Ovary (tissue), 3 donors: ENCODE data around the gene GNAI3.

Experiments
- POLR2A ChIP-seq: fragments of 450-650 bp; IDR thresholded peaks from one replicate; pipeline ENCODE4 v1.6.1; 2017; ENCODE audit warnings: antibody characterized with exemption, mild to moderate bottlenecking, moderate library complexity
- TF ChIP-seq, protein P1 (sequence below), 3 donors: fragments of 450-650 bp in 2 of 3; fragments of 200-600 bp in 1 of 3; IDR thresholded peaks; one replicate each; pipeline versions ENCODE4 v1.5.1 to v1.8.0; 2016 to 2022; ENCODE audit warnings: antibody characterized with exemption in 3 of 3, mild to moderate bottlenecking in 1 of 3
- donor health status: DM: no; HTN: no; CAD: no.

DNA sequence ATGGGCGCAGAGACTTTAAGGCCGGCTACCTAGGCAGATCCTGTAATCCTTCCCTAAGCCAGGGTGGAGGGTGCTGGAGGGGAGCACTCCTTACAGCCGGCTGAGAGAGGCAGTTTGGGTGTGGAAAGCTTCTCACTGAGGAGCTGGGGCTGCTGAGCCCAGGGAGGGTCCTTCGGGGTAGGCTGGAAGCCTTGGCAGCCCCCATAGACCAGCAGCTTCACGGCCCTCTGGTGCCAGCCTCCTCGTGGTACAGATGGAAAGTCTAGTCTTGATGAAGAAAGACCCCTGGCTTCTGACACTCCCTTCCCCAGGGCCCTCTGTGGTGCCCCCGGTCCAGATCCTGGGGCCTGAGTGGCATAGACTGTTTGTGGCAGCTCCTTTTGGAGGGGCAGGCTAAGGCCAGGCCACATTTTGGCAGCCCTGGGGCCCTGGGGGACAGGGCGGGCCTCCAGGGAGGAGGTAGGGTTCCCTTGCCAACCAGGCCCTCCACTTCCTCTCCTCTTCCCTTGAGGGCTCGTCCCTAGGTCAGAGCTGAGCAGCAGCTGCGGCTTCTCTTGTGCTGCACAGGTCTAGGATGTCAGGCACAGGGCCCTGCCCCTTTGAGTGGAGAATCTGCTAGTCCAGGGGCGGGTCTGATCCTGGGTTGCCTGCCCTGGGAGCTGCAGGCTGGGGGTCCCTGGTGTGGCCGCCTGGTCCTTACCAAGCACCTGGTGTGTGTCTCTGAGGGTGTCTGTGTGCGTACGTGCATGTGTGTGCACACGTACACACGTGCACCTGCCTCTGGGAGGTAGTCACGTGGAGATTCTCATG, 76.0 kb downstream of the GNAI3 start:
- TF ChIP-seq, protein P1, sequence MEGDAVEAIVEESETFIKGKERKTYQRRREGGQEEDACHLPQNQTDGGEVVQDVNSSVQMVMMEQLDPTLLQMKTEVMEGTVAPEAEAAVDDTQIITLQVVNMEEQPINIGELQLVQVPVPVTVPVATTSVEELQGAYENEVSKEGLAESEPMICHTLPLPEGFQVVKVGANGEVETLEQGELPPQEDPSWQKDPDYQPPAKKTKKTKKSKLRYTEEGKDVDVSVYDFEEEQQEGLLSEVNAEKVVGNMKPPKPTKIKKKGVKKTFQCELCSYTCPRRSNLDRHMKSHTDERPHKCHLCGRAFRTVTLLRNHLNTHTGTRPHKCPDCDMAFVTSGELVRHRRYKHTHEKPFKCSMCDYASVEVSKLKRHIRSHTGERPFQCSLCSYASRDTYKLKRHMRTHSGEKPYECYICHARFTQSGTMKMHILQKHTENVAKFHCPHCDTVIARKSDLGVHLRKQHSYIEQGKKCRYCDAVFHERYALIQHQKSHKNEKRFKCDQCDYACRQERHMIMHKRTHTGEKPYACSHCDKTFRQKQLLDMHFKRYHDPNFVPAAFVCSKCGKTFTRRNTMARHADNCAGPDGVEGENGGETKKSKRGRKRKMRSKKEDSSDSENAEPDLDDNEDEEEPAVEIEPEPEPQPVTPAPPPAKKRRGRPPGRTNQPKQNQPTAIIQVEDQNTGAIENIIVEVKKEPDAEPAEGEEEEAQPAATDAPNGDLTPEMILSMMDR (IDR thresholded peaks at IDR 0.05), result no peak
- TF ChIP-seq POLR2A, result no peak
